H1 (cell line): Measurements from ENCODE around the gene FOXO4. TPM values are rescaled to one million over a fixed set of nuclear protein-coding genes. Genes with fewer than 3 reads are reported as not detected.

Experiments used
- CTCF ChIA-PET: fragments of 300-600 bp; sonication (Branson Sonifier 250); formaldehyde crosslinking; loops from one replicate; lab custom pipeline; 2021; ENCODE audit not compliant: partially characterized antibody; lab: Charles Lee
- POLR2A ChIA-PET: fragments of 300-600 bp; sonication (Branson Sonifier 250); formaldehyde crosslinking; loops from one replicate; lab custom pipeline; 2021; ENCODE audit warnings: inconsistent platforms; ENCODE audit not compliant: partially characterized antibody; lab: Charles Lee
- DNase-seq, 2 experiments: peaks; one replicate each; pipeline versions ENCODE4 v3.0.0 to v3.0.0-alpha.2; 2010 to 2022; ENCODE audit warnings: low spot score in 2 of 2, low read depth in 1 of 2, mixed read lengths in 1 of 2
- FAIRE-seq: peaks from 2 replicates; lab custom pipeline; 2011; peaks lifted over from hg19 to GRCh38; lab: Jason Lieb, UNC
- H2AFZ ChIP-seq: 2 replicates; pipeline ENCODE4 v1.8.1; 2012; ENCODE audit warnings: low read length, inconsistent platforms
- H2AK5ac ChIP-seq: 2 replicates; pipeline ENCODE4 v1.6.1; 2013; ENCODE audit warnings: low read depth, low read length
- H2BK120ac ChIP-seq: replicated peaks from 2 replicates; pipeline ENCODE3; 2013; ENCODE audit warnings: low read depth, low read length, inconsistent platforms
- H2BK12ac ChIP-seq: 2 replicates; pipeline ENCODE4 v1.6.1; 2013; ENCODE audit warnings: low read depth, low read length
- H2BK15ac ChIP-seq: 2 replicates; pipeline ENCODE4 v1.6.1; 2013; ENCODE audit warnings: low read length
- H2BK20ac ChIP-seq: 2 replicates; pipeline ENCODE4 v1.6.1; 2013; ENCODE audit warnings: low read length
- H2BK5ac ChIP-seq: 2 replicates; pipeline ENCODE4 v1.6.1; 2013; ENCODE audit warnings: low read depth, low read length
- H3K14ac ChIP-seq: 2 replicates; pipeline ENCODE4 v1.6.1; 2013; ENCODE audit warnings: inconsistent platforms; ENCODE audit not compliant: insufficient read length
- H3K18ac ChIP-seq: 2 replicates; pipeline ENCODE4 v1.6.1; 2013; ENCODE audit warnings: low read length; ENCODE audit errors: extremely low read depth
- H3K23ac ChIP-seq: 2 replicates; pipeline ENCODE4 v1.6.1; 2013; ENCODE audit warnings: inconsistent platforms; ENCODE audit not compliant: insufficient read length
- H3K23me2 ChIP-seq: 2 replicates; pipeline ENCODE4 v1.6.1; 2013; ENCODE audit warnings: low read depth, low read length
- H3K27ac ChIP-seq: 2 replicates; pipeline ENCODE4 v1.6.1; 2011; ENCODE audit warnings: low read depth, low read length, inconsistent platforms
- H3K27me3 ChIP-seq, 4 experiments: replicated peaks in 1 of 4; 1 replicate in 1 of 4; 2 replicates in 3 of 4; pipeline versions ENCODE4 v1.6.1 to v1.8.1; 2011 to 2013; ENCODE audit warnings: low read length in 3 of 4, mild to moderate bottlenecking in 3 of 4, inconsistent platforms in 2 of 4, mixed read lengths in 2 of 4, moderate library complexity in 1 of 4; ENCODE audit not compliant: control insufficient read depth in 3 of 4, insufficient read depth in 3 of 4; ENCODE audit errors: extremely low read depth in 1 of 4
- H3K36me3 ChIP-seq, 4 experiments: 2 replicates each; pipeline versions ENCODE4 v1.6.1 to v1.8.1; 2011 to 2013; ENCODE audit warnings: mild to moderate bottlenecking in 4 of 4, low read length in 3 of 4, moderate library complexity in 2 of 4, control low read depth in 1 of 4, inconsistent platforms in 1 of 4; ENCODE audit not compliant: insufficient read depth in 4 of 4, control insufficient read depth in 2 of 4
- H3K4ac ChIP-seq: replicated peaks from 2 replicates; pipeline ENCODE3; 2013; ENCODE audit warnings: low read length, low read depth, mixed read lengths, inconsistent platforms; ENCODE audit not compliant: insufficient read length
- H3K4me1 ChIP-seq, 4 experiments: replicated peaks in 1 of 4; 1 replicate in 1 of 4; 2 replicates in 3 of 4; pipeline versions ENCODE4 v1.6.1 to v1.8.1; 2011 to 2013; ENCODE audit warnings: low read length in 3 of 4, inconsistent platforms in 2 of 4, mixed read lengths in 1 of 4; ENCODE audit not compliant: insufficient read depth in 4 of 4, control insufficient read depth in 3 of 4
- H3K4me2 ChIP-seq, 2 experiments: 2 replicates each; pipeline versions ENCODE4 v1.6.1 to v1.8.1; 2011 to 2013; ENCODE audit warnings: low read depth in 2 of 2, low read length in 2 of 2, control low read depth in 1 of 2, inconsistent platforms in 1 of 2, mild to moderate bottlenecking in 1 of 2; ENCODE audit not compliant: insufficient read depth in 1 of 2
- H3K4me3 ChIP-seq, 4 experiments: fragments of 200-600, 300-600 bp in 1 of 4; sonication (generic), shearing (Covaris generic), sonication (Bioruptor Twin) in 1 of 4; 2 replicates each; pipeline versions ENCODE4 v1.5.1 to v1.8.1; 2011 to 2016; ENCODE audit warnings: low read length in 4 of 4, low read depth in 3 of 4, control low read depth in 2 of 4, inconsistent platforms in 2 of 4, mild to moderate bottlenecking in 2 of 4, mixed read lengths in 1 of 4, moderate library complexity in 1 of 4; ENCODE audit not compliant: insufficient read depth in 2 of 4; ENCODE audit errors: extremely low read depth in 1 of 4
- H3K56ac ChIP-seq: replicated peaks from 2 replicates; pipeline ENCODE3; 2013; ENCODE audit warnings: low read depth, mild to moderate bottlenecking, mixed read lengths, low read length, inconsistent platforms; ENCODE audit not compliant: insufficient read length
- H3K79me1 ChIP-seq: 2 replicates; pipeline ENCODE4 v1.6.1; 2013; ENCODE audit warnings: low read depth, low read length, control low read depth
- H3K79me2 ChIP-seq, 2 experiments: 2 replicates each; pipeline versions ENCODE4 v1.6.1 to v1.8.1; 2012 to 2013; ENCODE audit warnings: low read length in 2 of 2, mild to moderate bottlenecking in 2 of 2, inconsistent platforms in 1 of 2; ENCODE audit not compliant: insufficient read depth in 2 of 2, control insufficient read depth in 1 of 2
- H3K9ac ChIP-seq, 4 experiments: replicated peaks in 1 of 4; 1 replicate in 1 of 4; 2 replicates in 3 of 4; pipeline versions ENCODE4 v1.6.1 to v1.8.1; 2011 to 2013; ENCODE audit warnings: low read depth in 3 of 4, low read length in 3 of 4, control low read depth in 2 of 4, mild to moderate bottlenecking in 2 of 4, moderate library complexity in 2 of 4, inconsistent platforms in 1 of 4; ENCODE audit errors: extremely low read depth in 1 of 4
- H3K9me3 ChIP-seq, 2 experiments: 2 replicates each; pipeline versions ENCODE4 v1.6.1 to v1.8.1; 2012 to 2013; ENCODE audit warnings: mild to moderate bottlenecking in 2 of 2, moderate library complexity in 2 of 2, control low read depth in 1 of 2, inconsistent platforms in 1 of 2, low read depth in 1 of 2, low read length in 1 of 2, mixed read lengths in 1 of 2; ENCODE audit not compliant: insufficient read depth in 2 of 2
- H4K20me1 ChIP-seq, 2 experiments: replicated peaks in 1 of 2; 2 replicates each; pipeline versions ENCODE3 to v1.8.1; 2011 to 2013; ENCODE audit warnings: inconsistent platforms in 2 of 2, low read length in 2 of 2, mild to moderate bottlenecking in 1 of 2; ENCODE audit not compliant: insufficient read depth in 2 of 2, control insufficient read depth in 1 of 2
- H4K5ac ChIP-seq: 2 replicates; pipeline ENCODE4 v1.6.1; 2013; ENCODE audit warnings: low read length, low read depth, mixed read lengths, inconsistent platforms; ENCODE audit not compliant: insufficient read length
- H4K8ac ChIP-seq: 2 replicates; pipeline ENCODE4 v1.8.0; 2013; ENCODE audit warnings: mild to moderate bottlenecking, moderate library complexity, low read length, inconsistent platforms; ENCODE audit not compliant: insufficient read depth; ENCODE audit errors: extremely low read depth
- H4K91ac ChIP-seq: replicated peaks from 2 replicates; pipeline ENCODE3; 2013; ENCODE audit warnings: low read length, mixed read lengths, inconsistent platforms; ENCODE audit not compliant: insufficient read length
- ASH2L ChIP-seq: fragments of 200-600, 300-600 bp; sonication (generic); IDR thresholded peaks from one replicate; pipeline ENCODE4 v1.7.1; 2017; ENCODE audit warnings: low read length
- BACH1 ChIP-seq: IDR thresholded peaks from 2 replicates; pipeline ENCODE4 v1.6.1; 2012; ENCODE audit warnings: low read length, improper control_type of control experiment
- CBX8 ChIP-seq: fragments of 300-800, 300-1000 bp; sonication (generic); IDR thresholded peaks from 2 replicates; pipeline ENCODE4 v1.7.1; 2016; ENCODE audit warnings: low read depth, low read length, borderline replicate concordance
- GABPA ChIP-seq: IDR thresholded peaks from 2 replicates; pipeline ENCODE4 v1.6.1; 2011; ENCODE audit warnings: mild to moderate bottlenecking, low read length, moderate library complexity, borderline replicate concordance; ENCODE audit not compliant: insufficient read depth
- KDM4A ChIP-seq: IDR thresholded peaks from one replicate; pipeline ENCODE4 v1.7.1; 2012; ENCODE audit warnings: low read depth, mild to moderate bottlenecking, moderate library complexity, low read length, inconsistent platforms; ENCODE audit not compliant: severe bottlenecking
- KDM5A ChIP-seq: fragments of 200-600 bp; IDR thresholded peaks from 2 replicates; pipeline ENCODE4 v1.7.1; 2012; ENCODE audit warnings: mild to moderate bottlenecking, low read length, inconsistent platforms, mixed read lengths
- MAX ChIP-seq: IDR thresholded peaks from 2 replicates; pipeline ENCODE4 v1.6.1; 2012; ENCODE audit warnings: inconsistent platforms
- NRF1 ChIP-seq: IDR thresholded peaks from 2 replicates; pipeline ENCODE4 v1.6.1; 2011; ENCODE audit warnings: mild to moderate bottlenecking, low read depth, low read length, improper control_type of control experiment
- POU5F1 ChIP-seq: IDR thresholded peaks from 2 replicates; pipeline ENCODE4 v1.6.1; 2011; ENCODE audit warnings: low read depth, mild to moderate bottlenecking, low read length, moderate library complexity
- RXRA ChIP-seq: IDR thresholded peaks from 2 replicates; pipeline ENCODE4 v1.6.1; 2011; ENCODE audit warnings: low read depth, mild to moderate bottlenecking, low read length, moderate library complexity; ENCODE audit not compliant: insufficient read depth
- SIN3A ChIP-seq, 2 experiments: IDR thresholded peaks in 1 of 2; conservative IDR thresholded peaks in 1 of 2; 2 replicates each; pipeline ENCODE4 v1.6.1; 2011 to 2012; ENCODE audit warnings: low read length in 2 of 2, improper control_type of control experiment in 1 of 2, low read depth in 1 of 2, mild to moderate bottlenecking in 1 of 2
- TCF12 ChIP-seq: IDR thresholded peaks from 2 replicates; pipeline ENCODE4 v1.6.1; 2011; ENCODE audit warnings: low read depth, mild to moderate bottlenecking, low read length
- TEAD4 ChIP-seq: IDR thresholded peaks from 2 replicates; pipeline ENCODE4 v1.6.1; 2012; ENCODE audit warnings: low read depth, low read length, inconsistent platforms, mixed read lengths
- WGBS, 2 experiments: shearing (Covaris generic) in 1 of 2; methylation state at CpG; one replicate each; pipeline versions ENCODE4 v1.1.6 to v1.1.7; 2013 to 2015; ENCODE audit warnings: low lambda C conversion rate in 2 of 2, mixed read lengths in 2 of 2, inconsistent platforms in 1 of 2, low coverage in 1 of 2, missing lambda C conversion rate in 1 of 2; ENCODE audit not compliant: insufficient replicate concordance in 2 of 2, insufficient coverage in 1 of 2, insufficient read length in 1 of 2; ENCODE audit errors: extremely low coverage in 1 of 2, missing lambda C conversion rate in 1 of 2; 5-methylcytosine and 5-hydroxymethylcytosine counted together
- polyA plus RNA-seq, 7 experiments: library from polyadenylated mRNA; depleted of rRNA in 3 of 7; stranded (reverse) in 5 of 7; unstranded in 2 of 7; fragments of >200 nt in 5 of 7; fragments of 200-250 nt in 2 of 7; gene quantifications; 1 replicate in 5 of 7; 2 replicates in 1 of 7; 4 replicates in 1 of 7; pipeline versions ENCODE4 v1.2.1 to v1.2.3, GENCODE V29; 2011 to 2013; ENCODE audit warnings: missing spikeins in 2 of 7, mixed read lengths in 2 of 7
- total RNA-seq: library from RNA; stranded (reverse); fragmentation: NEBNext Ultra II Directional; extraction: Animal tissue kit (Norgen Biotek cat#: 25700); gene quantifications from 2 replicates; pipeline ENCODE4 v1.2.1, GENCODE V29; 2021
- TF ChIP-seq, protein P1 (sequence below): IDR thresholded peaks from 2 replicates; pipeline ENCODE4 v1.6.1; 2012; ENCODE audit warnings: inconsistent platforms

The FOXO4 gene
- total and polyA plus RNA-seq, 2 of the 8 experiments (the other 6 are each of a cell fraction or from before 2014, with no cell fraction given): 12.3 to 57.4 TPM

DNA sequence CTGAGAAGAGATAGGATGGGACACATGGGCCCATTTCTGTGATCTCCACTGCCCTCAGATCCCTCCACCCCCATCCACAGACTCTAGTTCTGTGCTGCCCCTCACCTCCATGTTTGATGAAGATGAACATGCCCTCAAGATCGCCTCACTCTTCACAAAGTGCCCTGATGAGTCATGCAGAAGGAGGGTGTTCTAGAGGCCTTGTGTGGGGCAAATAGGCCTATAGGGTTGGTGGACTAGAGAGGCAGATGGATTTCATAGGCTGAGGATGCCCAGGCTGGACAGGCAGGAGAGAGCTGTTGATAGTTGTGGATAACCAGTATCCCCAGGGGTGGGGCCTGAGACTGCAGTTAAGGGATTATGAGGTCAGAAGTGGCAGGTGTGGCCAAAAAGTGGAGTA is 10.8 kb downstream of the FOXO4 start, which contains the start of gene CXorf65:
CXorf65 (minus strand) TSS at position 314 of the 400 bp plus-strand sequence; CDS start at position 130, 184 bp downstream.
- no peaks in the 10 kb centered on the region for H3K9me3 ChIP-seq
- H2BK5ac ChIP-seq: no peak within 1 kb of the TSS
- no peak within 1 kb of the TSS for H3K9ac ChIP-seq
- TF ChIP-seq KDM5A: no peak
- no peak for TF ChIP-seq ASH2L
- no peak for TF ChIP-seq RXRA
- no peak for TF ChIP-seq TCF12
- TF ChIP-seq KDM4A: no peak
- no peak for TF ChIP-seq CBX8
- no peak for TF ChIP-seq TEAD4
- TF ChIP-seq GABPA: no peak
- TF ChIP-seq BACH1: no peak
- TF ChIP-seq, protein P1, sequence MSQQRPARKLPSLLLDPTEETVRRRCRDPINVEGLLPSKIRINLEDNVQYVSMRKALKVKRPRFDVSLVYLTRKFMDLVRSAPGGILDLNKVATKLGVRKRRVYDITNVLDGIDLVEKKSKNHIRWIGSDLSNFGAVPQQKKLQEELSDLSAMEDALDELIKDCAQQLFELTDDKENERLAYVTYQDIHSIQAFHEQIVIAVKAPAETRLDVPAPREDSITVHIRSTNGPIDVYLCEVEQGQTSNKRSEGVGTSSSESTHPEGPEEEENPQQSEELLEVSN: no peak
- no peak for TF ChIP-seq MAX
- no peak for TF ChIP-seq POU5F1
- TF ChIP-seq SIN3A (conservative IDR thresholded peaks at IDR 0.05 in 1 of 2, IDR thresholded peaks at IDR 0.05 in 1 of 2; ENCODE audit: low read depth in 1 of 2, low read length in 2 of 2): no peak
- no peak for TF ChIP-seq NRF1
- no peak within 1 kb of the TSS for H2BK120ac ChIP-seq
- H3K79me1 ChIP-seq: no peaks in the 10 kb centered on the region
- WGBS, 2 experiments: 86% methylated on average over 1 of the region's 1 CpG; no CpG with 5 or more reads in 1 of the 2 experiments
- H4K91ac ChIP-seq: no peak within 1 kb of the TSS
- ChIA-PET POLR2A (no interaction called here), CTCF (no interaction called here)
- FAIRE-seq: no peak
- H3K4me1 ChIP-seq: peaks cover 2 to 23% (median 8%) of the 10 kb centered on the region in 4 experiments; a peak in 3 of 7 replicates
- H3K23me2 ChIP-seq: peaks cover 2% of the 10 kb centered on the region; the same call in 1 of the 2 replicates
- no peaks in the 10 kb centered on the region for H3K79me2 ChIP-seq
- DNase-seq: no peak
- H3K14ac ChIP-seq: no peak within 1 kb of the TSS
- H3K4ac ChIP-seq: no peak within 1 kb of the TSS
- H3K4me3 ChIP-seq: no peak within 1 kb of the TSS
- H3K36me3 ChIP-seq: peaks cover 0 to 3% (median 0%) of the 10 kb centered on the region in 4 experiments; a peak in 1 of 8 replicates
- H2AFZ ChIP-seq: no peak within 1 kb of the TSS
- no peak within 1 kb of the TSS for H4K5ac ChIP-seq
- H3K27me3 ChIP-seq: peaks cover 0 to 2% (median 0%) of the 10 kb centered on the region in 4 experiments; a peak in 2 of 7 replicates
- no peak within 1 kb of the TSS for H3K23ac ChIP-seq
- no peak within 1 kb of the TSS for H3K18ac ChIP-seq
- no peak within 1 kb of the TSS for H2BK15ac ChIP-seq
- H3K27ac ChIP-seq: no peak within 1 kb of the TSS
- H2BK20ac ChIP-seq: no peak within 1 kb of the TSS
- no peaks in the 10 kb centered on the region for H4K20me1 ChIP-seq
- H3K56ac ChIP-seq: no peak within 1 kb of the TSS
- no peak within 1 kb of the TSS for H3K4me2 ChIP-seq
- no peak within 1 kb of the TSS for H2AK5ac ChIP-seq
- no peak within 1 kb of the TSS for H4K8ac ChIP-seq
- no peak within 1 kb of the TSS for H2BK12ac ChIP-seq
